ENCODE measurements around the gene NINJ2.

- TF ChIP-seq CTCF (IDR thresholded peaks at IDR 0.05) (no peak), POLR2A (IDR thresholded peaks at IDR 0.05) (no peak)
Observed at GRCh38 chr12:580813-581212, 82.4 kb downstream of the NINJ2 start.
